ENCODE measurements around the gene CPT1C.

The CPT1C gene

DNA sequence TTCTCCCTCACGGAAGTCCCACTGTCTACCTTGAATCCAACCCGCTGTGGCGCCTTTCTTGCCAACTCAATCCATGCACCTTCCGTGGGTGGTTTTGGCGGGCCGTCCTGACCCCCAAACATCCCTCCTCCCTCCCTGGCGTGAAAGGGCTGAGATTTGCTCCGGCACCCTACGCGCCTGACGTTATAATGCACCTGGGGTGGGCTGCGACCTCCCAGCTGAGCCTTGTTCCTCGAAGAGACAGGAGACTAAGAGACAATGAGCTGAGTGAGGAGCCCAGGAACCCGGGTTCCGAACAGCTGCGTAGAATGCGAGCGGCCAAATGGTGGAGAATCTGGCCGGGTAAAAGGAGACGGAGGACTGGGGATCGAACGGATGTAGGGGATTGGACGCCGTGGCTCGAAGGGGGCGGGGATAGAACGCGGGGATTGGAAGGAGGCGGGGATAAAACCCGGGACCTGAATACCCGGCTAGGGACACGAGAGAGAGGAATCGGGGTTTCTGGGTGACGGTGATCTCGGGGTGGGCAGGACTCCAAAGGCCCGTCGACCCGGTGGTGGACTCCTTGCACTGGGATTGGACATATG is at the start of gene CPT1C:
Gene CPT1C, plus strand, starts transcription at position 461 of the 587 bp plus-strand sequence. CDS start 1,137 bp downstream, outside the sequence.
- DNase-seq: peak; percentile 83

DNA sequence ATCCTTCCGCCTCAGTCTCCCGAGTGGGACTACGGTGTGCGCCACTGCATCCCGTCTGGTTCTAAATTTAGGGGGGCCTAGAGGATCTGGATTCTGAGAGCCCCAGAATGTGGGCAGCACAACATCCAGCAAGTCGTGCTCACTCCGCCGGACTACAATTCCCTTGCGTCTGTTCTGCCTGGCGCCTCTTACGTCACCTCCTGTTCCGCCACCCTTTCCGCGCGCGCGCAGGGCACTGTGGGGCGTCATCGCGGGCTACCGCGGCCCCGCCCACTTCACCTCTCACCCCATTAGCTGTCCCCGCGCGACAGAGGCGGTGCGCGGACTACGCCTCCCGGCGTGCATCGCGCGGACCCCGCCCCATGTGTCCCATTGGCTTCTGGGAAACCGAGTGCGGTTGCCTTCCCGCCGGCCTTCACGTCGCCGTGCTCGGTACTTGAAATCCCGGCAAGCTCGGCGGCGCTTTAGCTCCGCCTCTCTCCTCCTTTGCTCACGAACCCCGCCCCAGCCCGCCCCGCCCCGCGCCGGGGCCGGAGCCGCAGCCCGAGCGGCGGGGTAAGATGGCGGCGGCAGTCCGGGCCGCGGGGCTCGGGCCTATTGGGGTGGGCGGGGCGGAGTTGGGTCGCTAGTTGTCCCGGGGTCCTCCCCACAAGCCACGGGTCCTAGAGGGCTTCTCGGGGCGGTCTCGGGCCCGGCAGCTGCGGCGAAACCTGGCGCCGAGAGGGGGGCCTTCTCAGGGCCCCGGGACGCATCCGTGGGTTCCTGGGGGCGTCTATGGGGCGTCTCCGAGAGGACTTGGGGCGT is 49.0 kb upstream of the CPT1C start, which contains the start of gene SCAF1:
Gene SCAF1, plus strand, starts transcription at position 522 of the 804 bp plus-strand sequence. CDS start 2,818 bp downstream, outside the sequence.
- DNase-seq: peak; percentile 100

GRCh38 chr19:49642492-49643035 is 48.4 kb upstream of the CPT1C start:
- no peak for DNase-seq

- no peak for DNase-seq
Observed at GRCh38 chr19:49643466-49643865, 47.5 kb upstream of the CPT1C start.

DNA sequence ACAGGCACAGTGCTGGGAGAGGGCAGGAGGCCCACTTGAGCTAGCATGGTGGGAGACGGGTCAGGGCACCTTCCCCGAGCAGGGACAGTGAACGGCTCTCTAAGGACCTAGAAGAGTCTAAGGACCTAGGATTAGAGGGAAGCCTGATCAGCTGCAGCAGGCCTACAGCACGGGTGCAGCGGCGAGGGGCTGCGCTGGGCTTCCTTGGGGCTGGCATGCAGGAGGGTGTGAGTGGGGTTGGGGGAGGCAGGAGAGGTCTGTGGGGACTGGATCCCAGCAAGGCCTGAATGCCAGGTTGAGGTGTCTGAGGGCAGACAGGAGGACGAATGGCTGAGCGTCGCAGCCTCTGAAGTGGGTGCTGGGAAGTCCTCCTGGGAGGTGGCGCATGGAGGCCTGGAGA is 45.3 kb upstream of the CPT1C start:
- DNase-seq: no peak

DNA sequence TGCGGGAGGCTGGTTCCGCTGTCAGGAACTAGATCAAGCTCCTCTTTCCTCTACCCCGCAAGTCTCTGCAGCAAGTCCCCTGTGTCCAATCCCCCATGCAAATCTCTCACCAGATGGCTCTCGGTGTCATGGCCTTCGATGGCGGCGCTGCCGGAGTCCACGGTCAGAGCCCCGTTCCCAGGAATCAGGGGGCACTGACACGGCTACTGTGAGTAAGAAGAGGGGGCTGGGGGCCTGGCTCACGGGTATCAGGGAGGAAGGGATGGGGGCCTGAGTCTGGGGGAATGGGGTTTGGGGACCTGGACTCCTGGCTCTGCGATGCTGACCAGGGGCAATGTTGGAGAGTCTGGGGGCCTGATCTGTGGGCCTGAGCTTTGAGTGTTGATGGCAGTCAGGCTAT is 44.9 kb upstream of the CPT1C start:
- DNase-seq: no peak

DNA sequence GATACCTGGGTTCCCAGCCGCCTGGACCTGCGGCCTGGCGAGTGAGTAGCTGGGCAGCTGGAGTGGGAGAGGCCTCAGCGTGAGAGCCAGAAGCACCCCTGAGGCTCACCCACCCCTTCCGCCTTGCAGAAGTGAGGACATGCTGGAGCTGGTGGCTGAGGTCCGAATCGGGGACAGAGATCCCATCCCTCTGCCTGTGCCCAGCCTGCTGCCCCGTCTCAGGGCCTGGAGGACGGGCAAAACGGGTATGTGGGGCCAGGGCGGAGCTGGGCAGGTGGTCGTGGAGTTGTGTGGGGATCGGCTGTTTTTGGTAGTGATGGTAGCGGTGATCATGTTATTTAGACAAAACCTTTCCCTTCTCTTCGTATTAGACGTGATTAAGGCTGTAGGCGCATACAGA is 44.3 kb upstream of the CPT1C start:
- DNase-seq: no peak

DNA sequence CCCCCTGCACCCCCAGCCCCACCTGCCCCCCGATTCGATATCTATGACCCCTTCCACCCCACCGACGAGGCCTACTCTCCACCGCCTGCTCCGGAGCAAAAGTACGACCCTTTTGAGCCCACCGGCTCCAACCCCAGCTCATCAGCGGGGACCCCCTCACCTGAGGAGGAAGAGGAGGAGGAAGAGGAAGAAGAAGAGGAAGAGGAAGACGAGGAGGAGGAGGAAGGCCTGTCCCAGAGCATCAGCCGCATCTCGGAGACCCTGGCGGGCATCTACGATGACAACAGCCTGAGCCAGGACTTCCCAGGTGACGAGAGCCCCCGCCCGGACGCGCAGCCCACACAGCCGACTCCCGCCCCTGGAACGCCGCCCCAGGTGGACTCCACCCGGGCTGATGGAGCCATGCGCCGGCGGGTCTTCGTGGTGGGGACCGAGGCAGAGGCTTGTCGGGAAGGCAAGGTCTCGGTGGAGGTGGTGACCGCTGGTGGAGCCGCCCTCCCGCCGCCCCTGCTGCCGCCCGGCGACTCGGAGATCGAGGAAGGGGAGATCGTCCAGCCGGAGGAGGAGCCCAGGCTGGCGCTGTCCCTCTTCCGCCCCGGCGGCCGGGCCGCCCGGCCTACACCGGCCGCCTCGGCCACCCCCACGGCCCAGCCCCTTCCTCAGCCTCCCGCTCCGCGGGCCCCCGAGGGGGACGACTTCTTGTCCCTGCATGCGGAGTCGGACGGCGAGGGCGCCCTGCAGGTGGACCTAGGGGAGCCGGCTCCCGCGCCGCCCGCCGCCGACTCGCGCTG is 39.7 kb upstream of the CPT1C start:
- no peak for DNase-seq

DNA sequence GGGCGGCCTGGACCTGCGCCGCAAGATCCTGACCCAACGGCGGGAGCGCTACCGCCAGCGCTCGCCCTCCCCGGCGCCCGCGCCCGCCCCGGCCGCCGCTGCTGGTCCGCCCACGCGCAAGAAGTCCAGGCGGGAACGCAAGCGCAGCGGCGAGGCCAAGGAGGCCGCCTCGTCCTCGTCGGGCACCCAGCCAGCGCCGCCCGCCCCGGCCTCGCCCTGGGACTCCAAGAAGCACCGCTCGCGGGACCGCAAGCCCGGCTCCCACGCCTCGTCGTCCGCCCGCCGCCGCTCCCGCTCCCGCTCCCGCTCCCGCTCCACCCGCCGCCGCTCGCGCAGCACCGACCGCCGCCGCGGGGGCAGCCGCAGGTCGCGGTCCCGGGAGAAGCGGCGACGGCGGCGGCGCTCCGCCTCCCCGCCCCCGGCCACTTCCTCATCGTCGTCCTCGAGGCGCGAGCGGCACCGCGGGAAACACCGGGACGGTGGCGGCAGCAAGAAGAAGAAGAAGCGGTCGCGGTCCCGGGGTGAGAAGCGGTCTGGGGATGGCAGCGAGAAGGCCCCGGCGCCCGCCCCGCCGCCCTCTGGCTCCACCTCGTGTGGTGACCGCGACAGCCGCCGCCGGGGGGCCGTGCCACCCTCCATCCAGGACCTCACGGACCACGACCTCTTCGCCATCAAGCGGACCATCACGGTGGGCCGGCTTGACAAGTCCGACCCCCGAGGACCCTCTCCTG is 38.9 kb upstream of the CPT1C start:
- DNase-seq: no peak

- no peak for DNase-seq
Observed at GRCh38 chr19:49652551-49653465, 38.1 kb upstream of the CPT1C start.

- DNase-seq: no peak
Observed at GRCh38 chr19:49653466-49653806, 37.5 kb upstream of the CPT1C start.

- no peak for DNase-seq
Observed at GRCh38 chr19:49654581-49654980, 36.3 kb upstream of the CPT1C start.

- DNase-seq: no peak
Observed at GRCh38 chr19:49655570-49656455, 35.1 kb upstream of the CPT1C start.

- no peak for DNase-seq
Observed at GRCh38 chr19:49656456-49657109, 34.3 kb upstream of the CPT1C start.

- DNase-seq: no peak
Observed at GRCh38 chr19:49657493-49658138, 33.3 kb upstream of the CPT1C start.

- DNase-seq: no peak
Observed at GRCh38 chr19:49658139-49658517, 32.8 kb upstream of the CPT1C start.

- DNase-seq: no peak
Observed at GRCh38 chr19:49658566-49659442, 32.1 kb upstream of the CPT1C start.

- no peak for DNase-seq
Observed at GRCh38 chr19:49660338-49660961, 30.5 kb upstream of the CPT1C start.

All from fibroblast of skin of right quadriceps (primary cell).